GM21737 (cell line): ENCODE data around the gene SHISA6.

Experiments
- ATAC-seq: cut with Tn5 transposase; IDR thresholded peaks from one replicate; pipeline ENCODE4 v1.9.1; 2021; ENCODE audit warnings: mild to moderate bottlenecking, moderate library complexity; ENCODE audit not compliant: unreplicated experiment

Gene SHISA6

GRCh38 chr17:11514565-11514964 is 273.6 kb downstream of the SHISA6 start:
- ATAC-seq: no peak

GRCh38 chr17:11514981-11515680 is 274.1 kb downstream of the SHISA6 start:
- ATAC-seq: no peak

- no peak for ATAC-seq
These were observed 274.9 kb downstream of the SHISA6 start for GRCh38 chr17:11515901-11516300.

- ATAC-seq: no peak
These were observed 294.2 kb downstream of the SHISA6 start for GRCh38 chr17:11535231-11535630.

- ATAC-seq: no peak
These were observed 297.4 kb downstream of the SHISA6 start for GRCh38 chr17:11538366-11538765.

- no peak for ATAC-seq
These were observed 298.6 kb downstream of the SHISA6 start for GRCh38 chr17:11539637-11540036.

- no peak for ATAC-seq
These were observed 304.0 kb downstream of the SHISA6 start for GRCh38 chr17:11545002-11545401.

- no peak for ATAC-seq
These were observed 304.7 kb downstream of the SHISA6 start for GRCh38 chr17:11545696-11546095.

- no peak for ATAC-seq
These were observed 306.8 kb downstream of the SHISA6 start for GRCh38 chr17:11547853-11548252.

- no peak for ATAC-seq
These were observed 307.4 kb downstream of the SHISA6 start for GRCh38 chr17:11548398-11548797.

- no peak for ATAC-seq
These were observed 309.4 kb downstream of the SHISA6 start for GRCh38 chr17:11550431-11550830.

GRCh38 chr17:11551442-11551841 is 310.4 kb downstream of the SHISA6 start:
- no peak for ATAC-seq

GRCh38 chr17:11553135-11553534 is 312.1 kb downstream of the SHISA6 start:
- ATAC-seq: no peak

- no peak for ATAC-seq
These were observed 313.0 kb downstream of the SHISA6 start for GRCh38 chr17:11554042-11554441.

- ATAC-seq: no peak
These were observed 313.5 kb downstream of the SHISA6 start for GRCh38 chr17:11554542-11554941.

GRCh38 chr17:11555530-11555929 is 314.5 kb downstream of the SHISA6 start:
- no peak for ATAC-seq

- no peak for ATAC-seq
These were observed 316.9 kb downstream of the SHISA6 start for GRCh38 chr17:11557727-11558452.

GRCh38 chr17:11558681-11559234 is 317.7 kb downstream of the SHISA6 start:
- ATAC-seq: no peak

GRCh38 chr17:11559601-11560000 is 318.6 kb downstream of the SHISA6 start:
- no peak for ATAC-seq

GRCh38 chr17:11561281-11561680 is 320.3 kb downstream of the SHISA6 start:
- ATAC-seq: no peak

- ATAC-seq: no peak
These were observed 320.7 kb downstream of the SHISA6 start for GRCh38 chr17:11561702-11562101.
